Loucy (cell line): ENCODE results near the gene TRIM46.

Experiments
- H2AFZ ChIP-seq: fragments of 200-600 bp; sonication (generic); 2 replicates; pipeline ENCODE4 v1.6.0; 2016; ENCODE audit warnings: antibody characterized with exemption, mild to moderate bottlenecking, low read length, moderate library complexity
- H3F3A ChIP-seq: fragments of 200-600 bp; 2 replicates; pipeline ENCODE4 v1.6.0; 2016; ENCODE audit warnings: antibody characterized with exemption, low read depth, mild to moderate bottlenecking
- H3K27me3 ChIP-seq: fragments of 200-600 bp; sonication (generic); 2 replicates; pipeline ENCODE4 v1.6.1; 2014; ENCODE audit warnings: low read length, mild to moderate bottlenecking; ENCODE audit not compliant: insufficient read depth, poor library complexity, severe bottlenecking
- H3K36me3 ChIP-seq: fragments of 200-600 bp; sonication (generic); 2 replicates; pipeline ENCODE4 v1.6.1; 2016; ENCODE audit warnings: low read length; ENCODE audit not compliant: insufficient read depth
- H3K4me1 ChIP-seq: fragments of 200-600 bp; sonication (generic); 2 replicates; pipeline ENCODE4 v1.5.1; 2014; ENCODE audit warnings: low read length, mild to moderate bottlenecking; ENCODE audit not compliant: insufficient read depth, poor library complexity, severe bottlenecking
- H3K4me2 ChIP-seq: fragments of 200-600 bp; sonication (generic); 2 replicates; pipeline ENCODE4 v1.6.0; 2014; ENCODE audit warnings: antibody characterized with exemption, low read length, low read depth, mild to moderate bottlenecking; ENCODE audit not compliant: poor library complexity, severe bottlenecking
- H3K4me3 ChIP-seq: fragments of 200-600 bp; sonication (generic); 2 replicates; pipeline ENCODE4 v1.5.1; 2014; ENCODE audit warnings: low read length, mild to moderate bottlenecking, mixed read lengths; ENCODE audit not compliant: poor library complexity, severe bottlenecking
- H3K79me2 ChIP-seq: fragments of 200-600 bp; sonication (generic); 2 replicates; pipeline ENCODE4 v1.6.1; 2014; ENCODE audit warnings: low read length; ENCODE audit not compliant: insufficient read depth
- H3K9ac ChIP-seq: fragments of 200-600 bp; sonication (generic); 2 replicates; pipeline ENCODE4 v1.6.0; 2014; ENCODE audit warnings: mild to moderate bottlenecking, low read depth, low read length, moderate library complexity; ENCODE audit not compliant: poor library complexity, severe bottlenecking
- H3K9me2 ChIP-seq: fragments of 200-600 bp; sonication (generic); replicated peaks from 2 replicates; pipeline ENCODE4 v1.6.1; 2016; ENCODE audit warnings: low read depth, low read length, mixed read lengths
- H3K9me3 ChIP-seq: fragments of 200-600 bp; sonication (generic); 2 replicates; pipeline ENCODE4 v1.6.1; 2014; ENCODE audit warnings: mild to moderate bottlenecking, antibody characterized with exemption, low read length, low read depth; ENCODE audit not compliant: insufficient read depth
- H4K20me1 ChIP-seq: fragments of 200-600 bp; sonication (generic); 2 replicates; pipeline ENCODE4 v1.6.0; 2014; ENCODE audit warnings: antibody characterized with exemption, low read length, mild to moderate bottlenecking; ENCODE audit not compliant: insufficient read depth, poor library complexity, severe bottlenecking
- CTCF ChIP-seq: fragments of 200-600 bp; sonication (generic); conservative IDR thresholded peaks from 2 replicates; pipeline ENCODE4 v1.5.1; 2014; ENCODE audit warnings: mild to moderate bottlenecking, antibody characterized with exemption, low read length
- EZH2phosphoT487 ChIP-seq: fragments of 200-600 bp; IDR thresholded peaks from 2 replicates; pipeline ENCODE4 v1.6.1; 2018; ENCODE audit warnings: antibody characterized with exemption, mild to moderate bottlenecking, moderate library complexity, borderline replicate concordance

Gene TRIM46

GRCh38 chr1:155178441-155179111 is 4.9 kb downstream of the TRIM46 start:
- Histone ChIP-seq H3K9ac (no peak overlapping the region), H2AFZ (no peak overlapping the region), H4K20me1 (no peaks in the 10 kb centered on the region), H3K36me3 (no peaks in the 10 kb centered on the region), H3K9me2 (no peaks in the 10 kb centered on the region), H3F3A (peaks cover 5% of the 10 kb centered on the region), H3K9me3 (no peaks in the 10 kb centered on the region), H3K4me2 (no peak overlapping the region), H3K27me3 (no peaks in the 10 kb centered on the region), H3K4me1 (peaks cover 18% of the 10 kb centered on the region), H3K4me3 (no peak overlapping the region), H3K79me2 (no peaks in the 10 kb centered on the region)
- TF ChIP-seq EZH2phosphoT487 (no peak), CTCF (no peak)

- H3K27me3 ChIP-seq, result no peaks in the 10 kb centered on the region
- no peak overlapping the region for H2AFZ ChIP-seq
- no peaks in the 10 kb centered on the region for H4K20me1 ChIP-seq
- H3K9me3 ChIP-seq, result no peaks in the 10 kb centered on the region
- no peaks in the 10 kb centered on the region for H3K9me2 ChIP-seq
- H3K36me3 ChIP-seq, result no peaks in the 10 kb centered on the region
- H3K4me3 ChIP-seq, result no peak overlapping the region
- no peak for TF ChIP-seq EZH2phosphoT487
- H3K9ac ChIP-seq, result no peak overlapping the region
- peaks cover 5% of the 10 kb centered on the region for H3F3A ChIP-seq
- no peaks in the 10 kb centered on the region for H3K79me2 ChIP-seq
- no peak overlapping the region for H3K4me2 ChIP-seq
- peaks cover 15% of the 10 kb centered on the region for H3K4me1 ChIP-seq
These were observed 5.7 kb downstream of the TRIM46 start for GRCh38 chr1:155179112-155180031.

GRCh38 chr1:155181371-155182051 is 7.9 kb downstream of the TRIM46 start:
- peaks cover 5% of the 10 kb centered on the region for H3K4me1 ChIP-seq

More at GRCh38 chr1:155181371-155182051, 7.9 kb downstream of the TRIM46 start:
- Histone ChIP-seq H3K9ac (no peak overlapping the region), H3K27me3 (no peaks in the 10 kb centered on the region), H3K4me3 (no peak overlapping the region), H4K20me1 (no peaks in the 10 kb centered on the region), H3K9me3 (no peaks in the 10 kb centered on the region), H3K4me2 (no peak overlapping the region), H3K79me2 (no peaks in the 10 kb centered on the region), H3K36me3 (no peaks in the 10 kb centered on the region), H3F3A (no peaks in the 10 kb centered on the region), H3K9me2 (no peaks in the 10 kb centered on the region), H2AFZ (no peak overlapping the region)
- TF ChIP-seq CTCF (no peak), EZH2phosphoT487 (no peak)
